SK-N-SH (cell line): ENCODE measurements around the gene AEBP1. TPM values are rescaled to one million over a fixed set of nuclear protein-coding genes. Genes with fewer than 3 reads are reported as not detected.

Experiments
- CTCF ChIA-PET: fragments of 300-600, 350-600 bp; formaldehyde crosslinking; extraction: SDS; loops from one replicate; lab custom pipeline; 2021; lab: Yijun Ruan, JAX
- POLR2A ChIA-PET: fragments of 350-600 bp; sonication (Branson Sonifier 250); formaldehyde crosslinking; extraction: SDS; loops from one replicate; lab custom pipeline; 2020; ENCODE audit warnings: antibody characterized with exemption, inconsistent platforms; lab: Yijun Ruan, JAX
- DNase-seq: peaks from one replicate; pipeline ENCODE4 v3.0.0; 2012
- H2AFZ ChIP-seq: fragments of 200-600 bp; sonication (generic); 2 replicates; pipeline ENCODE4 v1.8.1; 2016; ENCODE audit warnings: antibody characterized with exemption, mild to moderate bottlenecking, low read depth
- H3F3A ChIP-seq: fragments of 200-600 bp; sonication (generic); replicated peaks from 2 replicates; pipeline ENCODE3; 2016; ENCODE audit warnings: antibody characterized with exemption, mild to moderate bottlenecking; ENCODE audit not compliant: insufficient read depth
- H3K27ac ChIP-seq, 2 experiments: fragments of 200-500 bp in 1 of 2; fragments of 200-600 bp in 1 of 2; sonication (Bioruptor generic) in 1 of 2; sonication (generic), shearing (Covaris generic) in 1 of 2; 2 replicates each; pipeline versions ENCODE4 v1.5.1 to v1.6.1; 2014 to 2016; ENCODE audit warnings: low read depth in 2 of 2, inconsistent platforms in 1 of 2, low read length in 1 of 2, mild to moderate bottlenecking in 1 of 2, mixed read lengths in 1 of 2
- H3K27me3 ChIP-seq: fragments of 200-600 bp; sonication (generic), shearing (Covaris generic); 2 replicates; pipeline ENCODE4 v1.6.1; 2016; ENCODE audit warnings: mixed run types; ENCODE audit not compliant: insufficient read depth
- H3K36me3 ChIP-seq, 2 experiments: fragments of 200-500 bp in 1 of 2; fragments of 200-600 bp in 1 of 2; sonication (Bioruptor generic) in 1 of 2; sonication (generic) in 1 of 2; replicated peaks in 1 of 2; 2 replicates each; pipeline versions ENCODE3 to v1.5.1; 2014 to 2016; ENCODE audit warnings: low read length in 1 of 2, mild to moderate bottlenecking in 1 of 2; ENCODE audit not compliant: insufficient read depth in 2 of 2, control insufficient read depth in 1 of 2
- H3K4me1 ChIP-seq, 2 experiments: fragments of 200-500 bp in 1 of 2; fragments of 200-600 bp in 1 of 2; sonication (Bioruptor generic) in 1 of 2; sonication (generic), shearing (Covaris generic) in 1 of 2; 2 replicates each; pipeline versions ENCODE4 v1.5.1 to v1.6.1; 2014 to 2016; ENCODE audit warnings: low read depth in 1 of 2, low read length in 1 of 2, mixed run types in 1 of 2; ENCODE audit not compliant: insufficient read depth in 2 of 2, control insufficient read depth in 1 of 2
- H3K4me2 ChIP-seq: fragments of 200-600 bp; sonication (generic), shearing (Covaris generic); 2 replicates; pipeline ENCODE4 v1.6.1; 2017; ENCODE audit warnings: mixed run types
- H3K4me3 ChIP-seq, 2 experiments: fragments of 200-500 bp in 1 of 2; fragments of 200-600 bp in 1 of 2; sonication (Bioruptor generic) in 1 of 2; sonication (generic), shearing (Covaris generic) in 1 of 2; 2 replicates each; pipeline versions ENCODE4 v1.5.1 to v1.8.1; 2014 to 2016; ENCODE audit warnings: low read depth in 2 of 2, inconsistent platforms in 1 of 2, low read length in 1 of 2, mild to moderate bottlenecking in 1 of 2, mixed read lengths in 1 of 2, moderate library complexity in 1 of 2
- H3K79me2 ChIP-seq: fragments of 200-600 bp; sonication (generic); 2 replicates; pipeline ENCODE4 v1.8.1; 2017; ENCODE audit warnings: mild to moderate bottlenecking; ENCODE audit not compliant: insufficient read depth
- H3K9ac ChIP-seq: fragments of 200-600 bp; sonication (generic); 2 replicates; pipeline ENCODE4 v1.6.1; 2017; ENCODE audit warnings: mixed run types
- H3K9me2 ChIP-seq: fragments of 200-600 bp; sonication (generic); 2 replicates; pipeline ENCODE4 v1.6.1; 2017; ENCODE audit warnings: mixed run types
- H3K9me3 ChIP-seq: fragments of 200-600 bp; sonication (generic); 2 replicates; pipeline ENCODE4 v1.6.1; 2017; ENCODE audit warnings: mixed run types, mild to moderate bottlenecking, moderate library complexity
- H4K20me1 ChIP-seq: fragments of 200-600 bp; sonication (generic); 2 replicates; pipeline ENCODE4 v1.6.1; 2017; ENCODE audit warnings: mild to moderate bottlenecking, mixed run types; ENCODE audit not compliant: insufficient read depth
- ELF1 ChIP-seq: IDR thresholded peaks from 2 replicates; pipeline ENCODE4 v1.4.0; 2012
- EZH2phosphoT487 ChIP-seq: fragments of 200-600 bp; sonication (generic); IDR thresholded peaks from 2 replicates; pipeline ENCODE4 v1.6.1; 2017; ENCODE audit warnings: low read depth, mixed run types, mild to moderate bottlenecking, antibody characterized with exemption, moderate library complexity, borderline replicate concordance
- GABPA ChIP-seq: IDR thresholded peaks from 2 replicates; pipeline ENCODE4 v1.4.0; 2012; ENCODE audit warnings: low read depth, mild to moderate bottlenecking
- MXI1 ChIP-seq: IDR thresholded peaks from 2 replicates; pipeline ENCODE4 v1.6.1; 2012; ENCODE audit warnings: mild to moderate bottlenecking, low read depth, low read length, improper control_type of control experiment
- POLR2AphosphoS5 ChIP-seq: IDR thresholded peaks from 2 replicates; pipeline ENCODE4 v1.6.1; 2012; ENCODE audit warnings: low read depth, low read length
- RAD21 ChIP-seq: IDR thresholded peaks from 2 replicates; pipeline ENCODE4 v1.6.1; 2012; ENCODE audit warnings: mild to moderate bottlenecking, low read length
- RCOR1 ChIP-seq: fragments of 150-350 bp; IDR thresholded peaks from 2 replicates; pipeline ENCODE4 v1.6.1; 2017; ENCODE audit warnings: antibody characterized with exemption, low read length
- REST ChIP-seq: IDR thresholded peaks from 2 replicates; pipeline ENCODE4 v1.6.1; 2012; ENCODE audit warnings: mild to moderate bottlenecking, low read depth, low read length, moderate library complexity
- RFX5 ChIP-seq: IDR thresholded peaks from 2 replicates; pipeline ENCODE4 v1.6.1; 2012; ENCODE audit warnings: mild to moderate bottlenecking, improper control_type of control experiment, low read length
- SIN3A ChIP-seq: IDR thresholded peaks from 2 replicates; pipeline ENCODE4 v1.6.1; 2012; ENCODE audit warnings: low read depth, mild to moderate bottlenecking, low read length, moderate library complexity, borderline replicate concordance
- SMC3 ChIP-seq: IDR thresholded peaks from 2 replicates; pipeline ENCODE4 v1.6.1; 2012; ENCODE audit warnings: low read depth, low read length, improper control_type of control experiment
- TEAD4 ChIP-seq: IDR thresholded peaks from 2 replicates; pipeline ENCODE4 v1.4.0; 2012; ENCODE audit warnings: mild to moderate bottlenecking, borderline replicate concordance; ENCODE audit not compliant: insufficient read depth
- WGBS: methylation state at CpG from one replicate; pipeline ENCODE4 v1.1.6; 2017; ENCODE audit warnings: low lambda C conversion rate; 5-methylcytosine and 5-hydroxymethylcytosine counted together
- polyA plus RNA-seq, 3 experiments: library from polyadenylated mRNA; depleted of rRNA; stranded (reverse); fragments of >200 nt; gene quantifications; 2 replicates each; pipeline ENCODE4 v1.2.3, GENCODE V29; 2012
- TF ChIP-seq, protein P1 (sequence below): IDR thresholded peaks from 2 replicates; pipeline ENCODE4 v1.4.0; 2012; ENCODE audit warnings: low read depth, borderline replicate concordance

Gene AEBP1
- polyA plus RNA-seq, 1 of the 3 experiments (the other 2 are of a cell fraction): 105 TPM

DNA sequence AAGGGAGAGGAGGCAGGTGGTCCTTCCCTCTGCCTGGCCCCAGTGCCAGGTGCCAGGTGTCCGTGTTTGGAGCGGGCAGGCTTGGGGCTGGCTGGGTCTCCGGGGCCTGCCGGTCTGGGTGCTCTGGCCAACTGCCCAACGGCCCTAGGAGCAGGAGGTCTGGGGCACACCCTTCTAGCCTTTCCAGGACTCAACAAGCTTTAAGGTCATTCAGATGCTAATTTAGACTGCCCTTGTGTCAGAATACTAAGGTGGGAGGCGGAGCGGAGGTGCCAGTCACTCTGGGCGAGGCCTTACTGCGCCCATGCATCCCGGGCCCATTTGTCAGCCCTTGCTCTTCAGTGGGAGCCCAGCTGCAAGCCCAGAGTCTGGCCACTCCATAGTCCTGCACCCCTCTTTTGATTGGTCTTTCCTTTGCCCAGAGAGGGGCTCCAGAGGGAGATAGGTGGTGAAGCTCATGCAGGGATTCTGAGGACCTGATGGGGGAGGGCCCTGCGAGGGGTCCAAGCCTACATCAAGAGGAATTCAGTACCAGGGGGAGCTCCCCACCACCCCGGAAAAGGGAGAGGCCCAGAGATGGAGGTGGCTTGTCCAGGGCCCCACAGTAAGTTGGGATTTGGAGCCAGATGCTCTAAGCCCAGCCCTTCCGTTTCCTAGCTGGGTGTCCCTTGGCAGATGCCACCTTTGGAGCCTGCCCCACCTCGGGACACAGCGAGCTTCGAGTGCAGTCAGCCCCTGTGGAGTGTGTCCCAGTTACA lies 40.1 kb upstream of the AEBP1 start:
- H3K79me2 ChIP-seq: no peaks in the 10 kb centered on the region
- peak; percentile 45 for DNase-seq
- no peak overlapping the region for H3K9ac ChIP-seq
- no peak overlapping the region; a peak in 1 of 4 replicates for H3K27ac ChIP-seq
- peaks cover 4 to 43% of the 10 kb centered on the region in 2 experiments; a peak in 3 of 4 replicates for H3K4me1 ChIP-seq
- no peaks in the 10 kb centered on the region for H4K20me1 ChIP-seq
- POLR2A ChIA-PET: interaction anchor here (0.9 to 1.9 kb wide), 4 partner anchors 9 to 78 kb away, joined by 3 to 11 read pairs (median 6); partner anchors contain the start of gene DBNL
- TF ChIP-seq REST (peak; percentile 55), GABPA (no peak), SMC3 (no peak), RFX5 (no peak), TEAD4 (no peak), ELF1 (no peak), SIN3A (no peak), POLR2AphosphoS5 (peak; percentile 34; the same call in 1 of the 2 replicates), MXI1 (no peak), RAD21 (no peak), EZH2phosphoT487 (no peak), RCOR1 (no peak)
- TF ChIP-seq, protein P1, sequence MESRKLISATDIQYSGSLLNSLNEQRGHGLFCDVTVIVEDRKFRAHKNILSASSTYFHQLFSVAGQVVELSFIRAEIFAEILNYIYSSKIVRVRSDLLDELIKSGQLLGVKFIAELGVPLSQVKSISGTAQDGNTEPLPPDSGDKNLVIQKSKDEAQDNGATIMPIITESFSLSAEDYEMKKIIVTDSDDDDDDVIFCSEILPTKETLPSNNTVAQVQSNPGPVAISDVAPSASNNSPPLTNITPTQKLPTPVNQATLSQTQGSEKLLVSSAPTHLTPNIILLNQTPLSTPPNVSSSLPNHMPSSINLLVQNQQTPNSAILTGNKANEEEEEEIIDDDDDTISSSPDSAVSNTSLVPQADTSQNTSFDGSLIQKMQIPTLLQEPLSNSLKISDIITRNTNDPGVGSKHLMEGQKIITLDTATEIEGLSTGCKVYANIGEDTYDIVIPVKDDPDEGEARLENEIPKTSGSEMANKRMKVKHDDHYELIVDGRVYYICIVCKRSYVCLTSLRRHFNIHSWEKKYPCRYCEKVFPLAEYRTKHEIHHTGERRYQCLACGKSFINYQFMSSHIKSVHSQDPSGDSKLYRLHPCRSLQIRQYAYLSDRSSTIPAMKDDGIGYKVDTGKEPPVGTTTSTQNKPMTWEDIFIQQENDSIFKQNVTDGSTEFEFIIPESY: no peak
- H3K9me2 ChIP-seq: no peaks in the 10 kb centered on the region
- H3F3A ChIP-seq: peaks cover 29% of the 10 kb centered on the region
- no peaks in the 10 kb centered on the region for H3K27me3 ChIP-seq
- no peak overlapping the region for H3K4me2 ChIP-seq
- no peaks in the 10 kb centered on the region for H3K9me3 ChIP-seq
- peaks cover 10 to 36% of the 10 kb centered on the region in 2 experiments for H3K36me3 ChIP-seq
- CTCF ChIA-PET: interaction anchor here (0.9 to 2.5 kb wide), 5 partner anchors 8 to 139 kb away, joined by 3 to 11 read pairs (median 6); no protein-coding TSS in a partner anchor
- 75% methylated on average over 15 of the region's 16 CpGs for WGBS
- H2AFZ ChIP-seq: no peak overlapping the region
- H3K4me3 ChIP-seq: no peak overlapping the region
